Loucy (cell line): ENCODE data around the gene INPP4B.

Experiments
- H2AFZ ChIP-seq: fragments of 200-600 bp; sonication (generic); 2 replicates; pipeline ENCODE4 v1.6.0; 2016; ENCODE audit warnings: antibody characterized with exemption, mild to moderate bottlenecking, low read length, moderate library complexity
- H3F3A ChIP-seq: fragments of 200-600 bp; 2 replicates; pipeline ENCODE4 v1.6.0; 2016; ENCODE audit warnings: antibody characterized with exemption, low read depth, mild to moderate bottlenecking
- H3K27me3 ChIP-seq: fragments of 200-600 bp; sonication (generic); 2 replicates; pipeline ENCODE4 v1.6.1; 2014; ENCODE audit warnings: low read length, mild to moderate bottlenecking; ENCODE audit not compliant: insufficient read depth, poor library complexity, severe bottlenecking
- H3K36me3 ChIP-seq: fragments of 200-600 bp; sonication (generic); 2 replicates; pipeline ENCODE4 v1.6.1; 2016; ENCODE audit warnings: low read length; ENCODE audit not compliant: insufficient read depth
- H3K4me1 ChIP-seq: fragments of 200-600 bp; sonication (generic); 2 replicates; pipeline ENCODE4 v1.5.1; 2014; ENCODE audit warnings: low read length, mild to moderate bottlenecking; ENCODE audit not compliant: insufficient read depth, poor library complexity, severe bottlenecking
- H3K4me2 ChIP-seq: fragments of 200-600 bp; sonication (generic); 2 replicates; pipeline ENCODE4 v1.6.0; 2014; ENCODE audit warnings: antibody characterized with exemption, low read length, low read depth, mild to moderate bottlenecking; ENCODE audit not compliant: poor library complexity, severe bottlenecking
- H3K4me3 ChIP-seq: fragments of 200-600 bp; sonication (generic); 2 replicates; pipeline ENCODE4 v1.5.1; 2014; ENCODE audit warnings: low read length, mild to moderate bottlenecking, mixed read lengths; ENCODE audit not compliant: poor library complexity, severe bottlenecking
- H3K79me2 ChIP-seq: fragments of 200-600 bp; sonication (generic); 2 replicates; pipeline ENCODE4 v1.6.1; 2014; ENCODE audit warnings: low read length; ENCODE audit not compliant: insufficient read depth
- H3K9ac ChIP-seq: fragments of 200-600 bp; sonication (generic); 2 replicates; pipeline ENCODE4 v1.6.0; 2014; ENCODE audit warnings: mild to moderate bottlenecking, low read depth, low read length, moderate library complexity; ENCODE audit not compliant: poor library complexity, severe bottlenecking
- H3K9me2 ChIP-seq: fragments of 200-600 bp; sonication (generic); replicated peaks from 2 replicates; pipeline ENCODE4 v1.6.1; 2016; ENCODE audit warnings: low read depth, low read length, mixed read lengths
- H3K9me3 ChIP-seq: fragments of 200-600 bp; sonication (generic); 2 replicates; pipeline ENCODE4 v1.6.1; 2014; ENCODE audit warnings: mild to moderate bottlenecking, antibody characterized with exemption, low read length, low read depth; ENCODE audit not compliant: insufficient read depth
- H4K20me1 ChIP-seq: fragments of 200-600 bp; sonication (generic); 2 replicates; pipeline ENCODE4 v1.6.0; 2014; ENCODE audit warnings: antibody characterized with exemption, low read length, mild to moderate bottlenecking; ENCODE audit not compliant: insufficient read depth, poor library complexity, severe bottlenecking
- CTCF ChIP-seq: fragments of 200-600 bp; sonication (generic); conservative IDR thresholded peaks from 2 replicates; pipeline ENCODE4 v1.5.1; 2014; ENCODE audit warnings: mild to moderate bottlenecking, antibody characterized with exemption, low read length
- EZH2phosphoT487 ChIP-seq: fragments of 200-600 bp; IDR thresholded peaks from 2 replicates; pipeline ENCODE4 v1.6.1; 2018; ENCODE audit warnings: antibody characterized with exemption, mild to moderate bottlenecking, moderate library complexity, borderline replicate concordance

INPP4B gene

GRCh38 chr4:142411993-142412392, 434.1 kb downstream of the INPP4B start:
- Histone ChIP-seq H2AFZ (no peak overlapping the region), H3K4me3 (no peak overlapping the region), H3K4me1 (peaks cover 62% of the 10 kb centered on the region), H3K36me3 (no peaks in the 10 kb centered on the region), H3K4me2 (peak overlapping the region; percentile 42), H3K9me3 (no peaks in the 10 kb centered on the region), H3F3A (peaks cover 5% of the 10 kb centered on the region), H4K20me1 (no peaks in the 10 kb centered on the region), H3K27me3 (no peaks in the 10 kb centered on the region), H3K79me2 (no peaks in the 10 kb centered on the region), H3K9ac (no peak overlapping the region), H3K9me2 (no peaks in the 10 kb centered on the region)
- TF ChIP-seq CTCF (no peak), EZH2phosphoT487 (no peak)

DNA sequence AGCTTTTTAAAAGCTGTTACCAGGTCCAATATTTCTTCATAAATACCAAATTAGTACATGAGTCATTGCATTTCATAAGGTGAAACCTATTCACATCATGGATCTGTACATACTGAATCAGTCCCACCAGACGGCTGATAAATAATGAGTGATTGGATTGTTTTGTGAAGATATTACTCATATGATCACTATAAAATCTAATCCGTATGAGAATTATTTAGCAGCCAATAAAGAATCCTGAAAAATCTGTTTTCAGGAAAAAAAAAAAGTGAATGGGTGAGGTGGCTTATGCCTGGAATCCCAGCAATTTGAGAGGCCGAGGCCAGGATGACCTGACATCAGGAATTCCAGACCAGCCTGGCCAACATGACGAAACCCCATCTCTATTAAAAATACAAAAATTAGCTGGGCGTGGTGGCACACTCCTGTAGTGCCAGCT, 438.1 kb downstream of the INPP4B start:
- Histone ChIP-seq H2AFZ (no peak overlapping the region), H3K79me2 (peaks cover 15% of the 10 kb centered on the region), H3K4me2 (peak overlapping the region; percentile 92)

DNA sequence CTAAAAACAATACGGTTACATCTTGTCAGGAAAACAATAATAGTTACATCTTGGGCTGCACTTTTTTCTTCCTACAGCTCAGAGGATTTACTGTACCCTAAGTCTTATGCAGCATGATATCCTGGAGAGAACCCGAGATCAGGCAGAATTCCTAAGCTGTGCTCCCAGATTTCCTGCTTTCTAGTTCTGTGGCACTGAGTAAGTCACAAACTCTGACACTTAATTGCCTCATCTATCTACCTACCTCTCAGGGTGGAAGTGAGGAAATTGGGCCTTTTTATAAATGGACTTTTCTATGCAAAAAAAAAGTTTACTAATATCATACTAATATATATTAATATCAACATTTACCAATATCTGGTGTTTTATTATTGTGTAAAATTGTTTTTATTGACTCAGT, 438.5 kb downstream of the INPP4B start:
- TF ChIP-seq EZH2phosphoT487 (no peak), CTCF (no peak)
- Histone ChIP-seq H3K4me2 (peak overlapping the region; percentile 92), H3K9ac (peak overlapping the region; percentile 78), H3K27me3 (no peaks in the 10 kb centered on the region), H3K79me2 (peaks cover 20% of the 10 kb centered on the region), H3K36me3 (no peaks in the 10 kb centered on the region), H3K4me3 (peak overlapping the region; percentile 77), H3K4me1 (peaks cover 73% of the 10 kb centered on the region), H2AFZ (no peak overlapping the region), H3K9me3 (no peaks in the 10 kb centered on the region), H4K20me1 (no peaks in the 10 kb centered on the region), H3K9me2 (no peaks in the 10 kb centered on the region), H3F3A (peaks cover 16% of the 10 kb centered on the region)

More for the DNA sequence above, 438.1 kb downstream of the INPP4B start:
- Histone ChIP-seq H3K9me2 (no peaks in the 10 kb centered on the region), H3K4me3 (no peak overlapping the region), H3K9me3 (no peaks in the 10 kb centered on the region), H3K27me3 (no peaks in the 10 kb centered on the region), H3K4me1 (peaks cover 73% of the 10 kb centered on the region), H3F3A (peaks cover 17% of the 10 kb centered on the region), H3K36me3 (no peaks in the 10 kb centered on the region), H4K20me1 (no peaks in the 10 kb centered on the region), H3K9ac (no peak overlapping the region)
- TF ChIP-seq CTCF: no peak
- TF ChIP-seq EZH2phosphoT487: no peak
